UCSD-AML1 (cell line): ENCODE data around the gene WDFY2.
"Not testable (repeated sequence)": the region's sequence is repeated elsewhere in the genome, so short reads cannot be mapped to it uniquely, and the experiment has no call there.

Experiments
- DNase-seq: peaks from one replicate; lab custom pipeline; 2025; ENCODE audit not compliant: unreplicated experiment; lab: John Stamatoyannopoulos, UW

The WDFY2 gene

DNA sequence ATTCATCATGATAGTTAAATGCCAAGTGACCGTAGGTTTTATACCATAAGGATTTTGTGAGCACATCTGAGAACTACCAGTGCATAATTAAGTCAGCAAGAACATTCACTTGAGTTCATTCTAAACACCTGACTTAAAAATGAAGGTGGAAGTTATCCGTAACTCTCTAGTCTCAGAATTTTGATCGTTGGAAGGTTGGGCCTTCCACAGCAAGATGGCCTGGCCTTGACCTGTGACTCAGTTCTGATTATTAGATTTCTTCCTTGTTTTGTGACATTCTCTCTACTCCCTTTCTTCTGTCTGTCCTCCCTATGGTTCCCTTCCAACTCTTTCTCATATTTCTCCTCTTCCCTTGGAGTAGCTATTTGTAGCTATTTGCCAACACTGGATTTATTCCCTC is 20.0 kb upstream of the WDFY2 start:
- no peak for DNase-seq

DNA sequence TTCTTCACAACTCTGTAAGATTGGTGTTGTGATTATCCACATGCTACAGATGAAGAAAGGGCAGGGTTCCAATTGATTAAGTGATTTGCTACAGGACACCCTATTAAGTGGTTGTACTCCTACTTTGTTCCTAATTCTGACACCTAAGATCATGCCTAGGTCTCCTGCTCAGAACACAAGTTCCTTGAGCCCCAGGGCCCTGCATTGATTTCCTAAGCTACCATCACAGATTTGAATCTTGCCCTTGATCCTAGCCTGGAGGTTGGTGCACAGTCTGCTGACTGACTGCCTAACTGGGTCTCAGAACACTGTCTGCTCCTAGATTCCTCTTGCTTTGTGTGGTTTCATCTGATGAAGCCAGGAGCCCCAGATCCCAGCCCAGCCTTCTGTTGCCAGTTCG is 19.6 kb upstream of the WDFY2 start:
- no peak for DNase-seq

- DNase-seq = not testable (repeated sequence)
Measured at GRCh38 chr13:51569001-51569400, 15.3 kb upstream of the WDFY2 start.

DNA sequence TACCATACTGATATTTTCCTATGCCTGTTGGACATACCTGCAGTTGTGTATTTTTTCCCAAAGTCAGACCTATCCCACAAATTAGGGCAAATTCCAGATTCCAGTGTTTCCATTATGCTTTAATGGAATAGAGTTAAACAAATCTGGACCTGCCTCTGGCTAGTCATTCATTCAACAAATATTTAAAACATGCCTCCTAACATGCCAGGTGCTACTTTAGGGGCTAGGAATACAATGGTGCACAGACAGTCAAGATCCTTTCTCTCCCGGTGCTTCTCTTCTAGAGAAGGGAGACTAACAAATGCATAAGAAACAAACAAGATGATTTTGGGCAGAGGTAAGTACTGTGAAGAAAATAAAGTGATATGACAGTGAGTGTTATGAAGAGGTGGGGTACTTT is 7.5 kb upstream of the WDFY2 start:
- no peak for DNase-seq

GRCh38 chr13:51577690-51578089 is 6.6 kb upstream of the WDFY2 start:
- no peak for DNase-seq

DNA sequence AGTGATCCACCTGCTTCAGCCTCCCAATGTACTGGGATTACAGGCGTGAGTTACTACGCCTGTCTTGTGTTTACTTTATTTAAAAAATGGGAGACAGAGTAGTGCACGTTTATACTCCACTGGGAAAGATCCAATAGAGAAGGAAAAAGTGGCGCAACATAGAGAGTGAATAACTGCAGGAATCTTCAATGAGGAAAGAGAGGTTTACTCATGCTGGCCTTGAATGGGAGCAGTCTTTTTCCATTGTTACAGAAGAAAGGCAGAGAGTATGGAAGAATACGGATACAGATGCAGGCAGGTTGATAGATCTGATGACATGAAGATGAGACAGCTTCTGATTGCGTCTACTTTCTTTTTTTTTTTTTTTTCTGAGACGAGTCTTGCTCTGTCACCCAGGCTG is 4.6 kb upstream of the WDFY2 start:
- DNase-seq = no peak

DNA sequence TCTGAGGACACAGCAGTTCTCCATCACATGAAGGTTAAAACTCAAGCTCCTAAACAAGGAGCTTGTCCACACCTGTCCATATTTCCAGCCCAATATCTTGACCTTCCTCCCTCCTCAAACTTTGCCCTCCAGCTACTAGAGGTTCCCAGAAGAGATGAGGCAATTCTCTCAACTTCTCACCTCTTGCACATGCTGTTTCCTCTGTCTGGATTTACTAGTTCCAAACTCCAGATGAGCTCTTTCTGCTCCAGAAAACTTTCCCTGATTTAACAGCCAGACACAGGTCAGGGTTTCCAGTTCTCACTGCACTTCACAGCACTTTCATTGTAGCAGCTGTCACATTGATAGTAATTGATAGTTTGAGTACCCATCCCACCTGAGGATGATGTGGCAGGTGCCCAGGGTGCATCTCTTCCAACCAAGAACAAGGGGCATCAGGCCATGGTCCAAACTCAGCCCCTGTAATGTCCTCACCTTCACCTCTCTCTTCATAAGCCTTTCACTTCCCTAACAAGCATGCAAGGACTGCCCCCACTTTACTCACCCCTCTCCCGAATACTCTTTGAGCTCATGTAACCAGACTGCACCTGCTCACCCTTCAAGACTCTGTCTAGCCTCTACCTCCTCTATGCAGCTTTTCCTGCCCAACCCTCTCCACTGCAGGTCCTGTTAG is 3.0 kb upstream of the WDFY2 start:
- no peak for DNase-seq

DNA sequence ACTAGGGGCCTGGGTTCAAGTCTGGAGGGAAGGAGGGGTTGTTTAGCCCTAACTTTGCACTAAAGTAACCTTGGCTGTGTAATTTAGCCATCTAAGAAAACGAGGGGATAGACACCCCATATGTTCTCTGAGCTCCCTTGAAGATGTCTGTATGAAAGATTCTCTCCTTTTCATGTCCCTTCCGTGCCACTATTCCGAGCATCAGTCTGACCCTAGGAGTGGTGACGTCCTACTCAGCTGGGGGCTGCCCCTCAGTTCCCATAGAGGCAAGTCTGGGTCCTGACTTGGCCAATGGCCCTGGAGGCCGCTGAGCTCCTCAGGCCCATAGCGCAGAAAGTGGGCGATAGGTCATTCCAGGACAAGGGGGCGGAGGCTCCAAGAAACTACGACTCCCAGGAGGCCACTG is 790 bp upstream of the WDFY2 start:
- no peak for DNase-seq

GRCh38 chr13:51584731-51585672 is 740 bp downstream of the WDFY2 start:
- DNase-seq = peak; percentile 78

DNA sequence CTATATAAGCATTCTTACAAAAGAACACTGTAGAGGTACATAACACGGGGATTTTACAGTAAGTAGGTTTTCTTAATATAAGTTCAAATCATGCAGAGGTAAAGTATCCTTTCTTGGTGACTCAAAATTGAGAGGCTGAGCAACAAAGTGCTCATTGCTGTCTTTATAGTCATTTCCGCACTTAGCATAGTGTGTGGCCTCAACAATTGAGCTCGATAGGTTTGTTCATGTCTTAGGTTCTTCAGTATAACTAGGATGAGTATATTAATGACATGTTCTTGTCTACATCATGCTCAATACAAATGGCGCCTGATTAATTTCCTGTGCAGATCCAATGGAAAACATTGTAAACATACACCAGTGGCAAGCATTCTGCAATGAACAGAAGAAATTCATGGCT is 1.4 kb downstream of the WDFY2 start:
- no peak for DNase-seq

- no peak for DNase-seq
Measured at GRCh38 chr13:51587372-51587771, 3.1 kb downstream of the WDFY2 start.

DNA sequence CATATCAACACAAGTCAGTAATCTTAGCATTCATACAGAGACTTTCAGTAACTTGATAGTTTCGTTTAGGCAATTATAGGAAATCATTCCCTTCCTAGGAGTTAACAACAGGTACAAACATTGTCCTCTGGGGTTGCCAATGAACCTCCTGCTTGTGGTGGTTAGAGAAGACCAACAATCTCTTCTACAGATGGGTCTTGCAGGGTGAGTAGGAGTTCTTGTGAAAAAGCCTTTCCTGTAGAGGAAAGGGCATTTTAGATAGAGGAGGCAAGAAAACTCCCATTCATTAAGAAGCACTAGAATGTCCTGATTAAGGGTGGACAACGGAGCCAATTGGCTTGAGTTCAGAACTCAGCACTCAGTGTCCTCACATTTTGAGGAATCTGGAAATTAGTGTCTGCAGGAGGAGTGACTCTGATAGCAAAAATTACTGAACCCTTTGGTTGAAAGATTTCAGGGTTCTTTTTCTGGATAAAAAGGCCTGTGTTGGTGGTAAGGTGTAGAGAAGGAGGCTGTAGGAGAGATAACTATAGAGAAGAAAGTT is 4.2 kb downstream of the WDFY2 start:
- DNase-seq = no peak

DNA sequence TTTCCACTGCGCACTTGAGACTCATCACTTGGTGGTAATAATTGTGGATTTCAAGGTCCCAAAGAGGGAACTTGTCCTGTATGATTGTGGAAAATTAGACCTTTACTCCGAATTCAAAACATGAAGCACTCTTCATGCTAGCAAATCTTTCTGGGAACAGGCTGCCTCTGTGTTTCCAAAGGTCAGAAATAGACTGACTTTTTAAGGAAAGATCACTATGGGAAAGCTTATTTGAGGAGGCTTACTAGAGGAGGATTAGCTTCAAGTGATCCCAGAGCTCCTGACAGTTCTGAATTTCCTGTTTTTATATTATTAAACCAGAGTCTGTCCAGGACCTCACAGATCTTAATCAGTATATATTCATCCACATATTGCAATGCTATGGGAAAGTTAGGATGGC is 5.5 kb downstream of the WDFY2 start:
- DNase-seq = no peak

DNA sequence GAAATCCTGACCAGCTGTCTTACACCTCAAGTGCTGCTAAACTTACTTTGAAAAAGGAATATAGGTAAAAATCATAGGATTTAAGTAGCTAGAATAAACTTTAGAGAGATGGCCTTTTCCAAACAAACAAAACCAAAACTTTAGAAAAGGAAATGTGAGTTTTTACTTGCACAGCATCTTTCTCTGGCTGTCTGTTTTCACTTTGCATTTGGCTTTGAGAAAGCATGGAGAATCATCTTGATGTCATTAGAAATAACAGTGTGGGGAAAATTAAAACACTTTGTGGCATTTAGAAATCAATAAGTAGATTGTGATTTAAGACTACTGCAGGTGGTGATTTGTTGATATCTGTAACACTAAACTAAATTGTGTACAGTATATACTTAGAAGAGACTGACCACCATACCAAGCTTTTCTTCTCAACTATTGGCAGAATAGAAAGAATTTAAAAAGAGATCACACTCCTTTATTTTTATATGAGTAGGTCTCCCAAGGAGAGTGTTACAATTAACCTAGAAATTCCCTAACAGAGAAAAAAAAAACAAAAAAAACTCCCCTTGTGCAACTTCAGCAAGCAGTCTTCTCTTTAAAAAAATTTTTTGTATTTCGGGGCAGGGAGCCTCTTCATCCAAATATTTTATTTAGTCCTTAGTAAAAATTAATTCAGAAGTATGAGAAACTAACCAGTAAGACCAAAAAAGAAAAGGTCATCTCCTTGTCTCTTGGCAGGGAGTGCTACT is 6.1 kb downstream of the WDFY2 start:
- no peak for DNase-seq

DNA sequence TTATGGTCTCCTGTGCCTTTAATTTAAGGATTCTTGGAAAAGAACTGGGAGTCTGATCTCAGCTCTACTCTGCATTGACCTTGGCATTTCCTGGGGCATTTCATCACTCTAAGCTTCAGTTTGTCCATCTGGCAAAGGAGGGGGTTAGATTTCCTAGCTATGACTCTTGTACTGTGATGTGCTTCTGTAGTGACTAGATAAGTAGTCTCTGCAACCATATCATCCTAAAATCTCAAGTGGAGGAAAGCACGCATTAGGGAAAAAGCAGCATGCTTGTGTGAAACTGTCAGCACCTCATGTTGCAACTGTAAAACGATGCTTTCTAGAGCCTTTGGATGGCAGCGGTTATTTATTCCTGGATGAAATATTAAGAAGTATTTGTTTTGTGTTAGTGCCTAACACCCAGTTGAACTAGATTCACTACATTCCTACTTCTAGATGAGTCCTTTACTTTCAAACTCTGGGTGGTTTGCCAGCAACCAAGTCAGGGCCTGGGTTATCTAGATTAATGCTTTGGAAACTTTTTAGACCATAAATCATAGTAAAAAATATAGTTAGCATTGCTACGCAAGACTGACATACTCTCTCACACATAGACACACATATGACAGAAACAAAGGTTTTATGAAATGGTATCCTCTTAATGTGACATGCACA is 6.8 kb downstream of the WDFY2 start:
- DNase-seq = no peak

- not testable (repeated sequence) for DNase-seq
Measured at GRCh38 chr13:51591938-51592337, 7.7 kb downstream of the WDFY2 start.

GRCh38 chr13:51594432-51594831 is 10.2 kb downstream of the WDFY2 start:
- DNase-seq = no peak

DNA sequence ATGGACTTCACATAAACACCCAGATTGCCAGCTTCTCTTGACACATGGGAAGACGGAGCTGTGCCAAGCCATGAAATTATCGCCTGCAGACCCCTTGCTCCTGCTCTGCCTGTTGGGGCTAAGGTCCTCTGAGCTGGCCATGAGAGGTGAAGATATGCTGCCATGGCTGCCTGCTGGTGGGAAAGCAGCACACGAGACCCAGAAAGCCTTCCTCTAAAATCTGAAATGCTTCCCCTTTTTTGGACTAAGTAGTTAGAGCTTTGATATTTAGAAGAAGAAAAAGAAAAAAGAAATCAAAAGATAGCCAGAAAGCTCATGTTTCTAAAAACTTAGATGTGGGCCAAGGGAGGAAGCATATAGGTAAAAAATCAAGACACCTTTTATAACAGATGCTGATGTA is 11.2 kb downstream of the WDFY2 start:
- no peak for DNase-seq

GRCh38 chr13:51596541-51596940 is 12.3 kb downstream of the WDFY2 start:
- DNase-seq = no peak

GRCh38 chr13:51599444-51600176 is 15.3 kb downstream of the WDFY2 start:
- no peak for DNase-seq
